A673 (cell line): Measurements from ENCODE around the gene SGMS1. TPM values are rescaled to one million over a fixed set of nuclear protein-coding genes. Genes with fewer than 3 reads are reported as not detected.

ENCODE experiments used
- BruUV-seq: library from RNA; stranded (reverse); fragments of 400-500 nt; replicated peaks from 2 replicates; lab custom pipeline; 2021; lab: Mats Ljungman, UMichigan
- CTCF ChIA-PET: fragments of 300-600 bp; sonication (Branson Sonifier 250); formaldehyde crosslinking; loops from one replicate; lab custom pipeline; 2022; ENCODE audit warnings: antibody characterized with exemption; lab: Charles Lee
- POLR2A ChIA-PET: fragments of 300-600 bp; sonication (Branson Sonifier 250); formaldehyde crosslinking; loops from one replicate; lab custom pipeline; 2022; ENCODE audit warnings: antibody characterized with exemption; ENCODE audit not compliant: low non-redundant PET; lab: Charles Lee
- DNase-seq: peaks from one replicate; pipeline ENCODE4 v3.0.0-alpha.2; 2015; ENCODE audit warnings: low spot score
- H3K27ac ChIP-seq: fragments of 200-600 bp; sonication (generic); 2 replicates; pipeline ENCODE4 v1.5.1; 2016; ENCODE audit warnings: mixed run types, low read depth, mild to moderate bottlenecking, mixed read lengths, antibody characterized with exemption, low read length; ENCODE audit not compliant: poor library complexity, severe bottlenecking
- H3K27me3 ChIP-seq: fragments of 200-600 bp; sonication (generic); replicated peaks from 2 replicates; pipeline ENCODE4 v1.6.1; 2017; ENCODE audit warnings: mixed run types, low read depth, mild to moderate bottlenecking, mixed read lengths, antibody characterized with exemption, low read length; ENCODE audit not compliant: insufficient read depth, poor library complexity
- H3K36me3 ChIP-seq: fragments of 200-600 bp; sonication (generic); 2 replicates; pipeline ENCODE4 v1.6.1; 2016; ENCODE audit warnings: mixed run types, mild to moderate bottlenecking, mixed read lengths, antibody characterized with exemption, low read length; ENCODE audit not compliant: insufficient read depth, poor library complexity, severe bottlenecking
- H3K4me1 ChIP-seq: fragments of 200-600 bp; sonication (generic); 2 replicates; pipeline ENCODE4 v1.6.1; 2017; ENCODE audit warnings: mixed run types, mild to moderate bottlenecking, mixed read lengths, antibody characterized with exemption, low read length; ENCODE audit not compliant: insufficient read depth, poor library complexity, severe bottlenecking
- H3K4me3 ChIP-seq: fragments of 200-600 bp; sonication (generic); 2 replicates; pipeline ENCODE4 v1.5.1; 2016; ENCODE audit warnings: low read depth, mixed run types, mild to moderate bottlenecking, mixed read lengths, low read length; ENCODE audit not compliant: poor library complexity, severe bottlenecking
- H3K9me3 ChIP-seq: fragments of 200-600 bp; sonication (generic); 2 replicates; pipeline ENCODE4 v1.6.1; 2016; ENCODE audit warnings: mixed run types, low read depth, mild to moderate bottlenecking, mixed read lengths, antibody characterized with exemption, low read length; ENCODE audit not compliant: poor library complexity, severe bottlenecking
- CTCF ChIP-seq: fragments of 300-800, 200-600 bp; sonication (generic); conservative IDR thresholded peaks from 2 replicates; pipeline ENCODE4 v1.5.1; 2017; ENCODE audit warnings: low read depth, mild to moderate bottlenecking, antibody characterized with exemption, low read length, moderate library complexity, mixed read lengths
- EZH2 ChIP-seq: fragments of 200-600 bp; sonication (generic); IDR thresholded peaks from 2 replicates; pipeline ENCODE4 v1.6.1; 2017; ENCODE audit warnings: borderline replicate concordance, low read depth, mild to moderate bottlenecking, mixed read lengths, antibody characterized with exemption, low read length; ENCODE audit not compliant: poor library complexity, severe bottlenecking
- intact Hi-C: fragments of 100-400 bp; cut with micrococcal nuclease; formaldehyde crosslinking; loops from one replicate; pipeline ENCODE4 v1.10.0; 2022; ENCODE audit not compliant: unreplicated experiment
- total RNA-seq: library from RNA; stranded (reverse); gene quantifications from 2 replicates; pipeline ENCODE4 v1.2.3, GENCODE V29; 2021

SGMS1 gene
- total RNA-seq, 1 experiment from 2014 or later: 13.0 TPM

GRCh38 chr10:50558371-50558770 is 65.4 kb downstream of the SGMS1 start:
- intact Hi-C loops: no loop called here
- Histone ChIP-seq H3K27ac (no peak overlapping the region), H3K27me3 (no peaks in the 10 kb centered on the region), H3K4me1 (peaks cover 16% of the 10 kb centered on the region), H3K36me3 (no peaks in the 10 kb centered on the region), H3K4me3 (no peak overlapping the region), H3K9me3 (no peaks in the 10 kb centered on the region)
- TF ChIP-seq CTCF (no peak), EZH2 (no peak)
- BruUV-seq: no TSS peak
- POLR2A ChIA-PET: no interaction called here
- CTCF ChIA-PET: no interaction called here
- no peak for DNase-seq

- Histone ChIP-seq H3K4me1 (peaks cover 16% of the 10 kb centered on the region), H3K36me3 (no peaks in the 10 kb centered on the region), H3K9me3 (no peaks in the 10 kb centered on the region), H3K4me3 (no peak overlapping the region), H3K27ac (no peak overlapping the region), H3K27me3 (no peaks in the 10 kb centered on the region)
- ChIA-PET CTCF (no interaction called here), POLR2A (no interaction called here)
- intact Hi-C loops: no loop called here
- no peak for DNase-seq
- TF ChIP-seq CTCF (no peak), EZH2 (no peak)
- BruUV-seq: no TSS peak
Measured at GRCh38 chr10:50557130-50557682, 66.5 kb downstream of the SGMS1 start.

GRCh38 chr10:50556237-50557120 is 67.3 kb downstream of the SGMS1 start:
- ChIA-PET POLR2A (no interaction called here), CTCF (no interaction called here)
- Histone ChIP-seq H3K27ac (no peak overlapping the region), H3K36me3 (no peaks in the 10 kb centered on the region), H3K27me3 (no peaks in the 10 kb centered on the region), H3K9me3 (no peaks in the 10 kb centered on the region), H3K4me3 (no peak overlapping the region), H3K4me1 (peaks cover 10% of the 10 kb centered on the region)
- intact Hi-C loops: no loop called here
- BruUV-seq: no TSS peak
- DNase-seq: no peak
- TF ChIP-seq CTCF (no peak), EZH2 (no peak)
